ENCODE measurements around the gene FGFR4.

FGFR4 gene

DNA sequence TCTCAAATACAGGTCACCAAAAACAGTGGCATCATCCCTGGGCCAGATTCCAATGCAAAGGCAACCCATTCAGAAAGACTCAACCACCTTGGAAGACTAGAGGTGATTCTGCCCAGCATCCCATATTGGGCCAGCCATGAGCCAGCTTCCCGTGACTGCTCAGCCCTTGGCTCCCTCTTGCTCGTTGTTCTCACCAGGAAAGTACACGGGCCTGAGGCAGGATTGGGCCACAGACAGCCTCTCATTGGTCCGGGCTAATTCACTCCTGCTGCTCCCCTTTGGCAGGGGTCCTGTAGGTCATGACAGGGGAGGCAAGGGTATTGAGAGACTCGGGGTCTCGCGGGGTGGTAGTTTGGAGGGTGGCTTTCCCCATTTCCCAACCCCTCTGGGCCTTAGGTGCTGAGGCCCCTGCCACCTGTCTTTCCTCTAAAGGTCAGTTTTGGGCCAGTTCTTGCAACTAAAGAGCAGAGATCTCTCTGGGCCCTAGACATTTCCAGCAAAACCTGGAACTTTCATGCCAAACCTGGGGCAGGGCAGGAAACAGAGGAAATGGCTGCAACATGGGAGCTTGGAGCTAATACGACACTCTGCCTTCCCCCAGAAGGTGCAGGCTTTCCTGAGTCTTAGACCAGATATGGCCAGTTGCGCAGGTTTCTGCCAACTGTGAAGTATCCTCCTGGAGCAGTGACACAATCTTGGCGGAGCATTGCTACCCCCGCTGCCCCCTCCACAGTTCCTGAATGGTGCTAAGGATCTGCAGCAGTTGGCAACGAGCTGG lies 22.0 kb upstream of the FGFR4 start:
- no peaks in the 10 kb centered on the region for H3K9me3 ChIP-seq (ENCODE audit: low read length)
- no peak overlapping the region for H3K4me2 ChIP-seq (ENCODE audit: low read length)
- H3K27ac ChIP-seq (ENCODE audit: low read depth, low read length, poor library complexity, severe bottlenecking), result no peak overlapping the region
- H3K79me2 ChIP-seq (ENCODE audit: insufficient read depth, low read length), result no peaks in the 10 kb centered on the region
- no peaks in the 10 kb centered on the region for H3K9me2 ChIP-seq (ENCODE audit: low read depth, low read length)
- H2AFZ ChIP-seq (ENCODE audit: low read length), result no peak overlapping the region
- H3K36me3 ChIP-seq (ENCODE audit: insufficient read depth, low read length), result peaks cover 54% of the 10 kb centered on the region
- no peaks in the 10 kb centered on the region for H3K27me3 ChIP-seq (ENCODE audit: insufficient read depth, low read length)
- no peaks in the 10 kb centered on the region for H3K4me1 ChIP-seq (ENCODE audit: insufficient read depth, low read length, severe bottlenecking)
- H3K9ac ChIP-seq (ENCODE audit: low read length), result no peak overlapping the region
- no peak overlapping the region for H3K4me3 ChIP-seq (ENCODE audit: low read depth, low read length, poor library complexity, severe bottlenecking)
- TF ChIP-seq, protein P1, sequence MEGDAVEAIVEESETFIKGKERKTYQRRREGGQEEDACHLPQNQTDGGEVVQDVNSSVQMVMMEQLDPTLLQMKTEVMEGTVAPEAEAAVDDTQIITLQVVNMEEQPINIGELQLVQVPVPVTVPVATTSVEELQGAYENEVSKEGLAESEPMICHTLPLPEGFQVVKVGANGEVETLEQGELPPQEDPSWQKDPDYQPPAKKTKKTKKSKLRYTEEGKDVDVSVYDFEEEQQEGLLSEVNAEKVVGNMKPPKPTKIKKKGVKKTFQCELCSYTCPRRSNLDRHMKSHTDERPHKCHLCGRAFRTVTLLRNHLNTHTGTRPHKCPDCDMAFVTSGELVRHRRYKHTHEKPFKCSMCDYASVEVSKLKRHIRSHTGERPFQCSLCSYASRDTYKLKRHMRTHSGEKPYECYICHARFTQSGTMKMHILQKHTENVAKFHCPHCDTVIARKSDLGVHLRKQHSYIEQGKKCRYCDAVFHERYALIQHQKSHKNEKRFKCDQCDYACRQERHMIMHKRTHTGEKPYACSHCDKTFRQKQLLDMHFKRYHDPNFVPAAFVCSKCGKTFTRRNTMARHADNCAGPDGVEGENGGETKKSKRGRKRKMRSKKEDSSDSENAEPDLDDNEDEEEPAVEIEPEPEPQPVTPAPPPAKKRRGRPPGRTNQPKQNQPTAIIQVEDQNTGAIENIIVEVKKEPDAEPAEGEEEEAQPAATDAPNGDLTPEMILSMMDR (IDR thresholded peaks at IDR 0.05; ENCODE audit: low read length), result no peak
- TF ChIP-seq EZH2 (IDR thresholded peaks at IDR 0.05; ENCODE audit: borderline replicate concordance, low read length), result no peak
- no peaks in the 10 kb centered on the region for H3F3A ChIP-seq (ENCODE audit: insufficient read depth, low read length)
- no peaks in the 10 kb centered on the region for H4K20me1 ChIP-seq (ENCODE audit: insufficient read depth, low read length)

GRCh38 chr5:177065491-177065890 lies 21.2 kb upstream of the FGFR4 start:
- no peaks in the 10 kb centered on the region for H3K79me2 ChIP-seq (ENCODE audit: insufficient read depth, low read length)
- no peaks in the 10 kb centered on the region for H3K27me3 ChIP-seq (ENCODE audit: insufficient read depth, low read length)
- H3K36me3 ChIP-seq (ENCODE audit: insufficient read depth, low read length), result peaks cover 50% of the 10 kb centered on the region

GRCh38 chr5:177066224-177066623 lies 20.5 kb upstream of the FGFR4 start:
- no peak for TF ChIP-seq EZH2 (IDR thresholded peaks at IDR 0.05; ENCODE audit: borderline replicate concordance, low read length)
- TF ChIP-seq, protein P1 (IDR thresholded peaks at IDR 0.05; ENCODE audit: low read length), result no peak
- Histone ChIP-seq H3K9me3 (ENCODE audit: low read length) (no peaks in the 10 kb centered on the region), H3K9me2 (ENCODE audit: low read depth, low read length) (no peaks in the 10 kb centered on the region), H4K20me1 (ENCODE audit: insufficient read depth, low read length) (no peaks in the 10 kb centered on the region), H3K27ac (ENCODE audit: low read depth, low read length, poor library complexity, severe bottlenecking) (no peak overlapping the region), H3K79me2 (ENCODE audit: insufficient read depth, low read length) (no peaks in the 10 kb centered on the region), H3K36me3 (ENCODE audit: insufficient read depth, low read length) (peaks cover 50% of the 10 kb centered on the region), H2AFZ (ENCODE audit: low read length) (no peak overlapping the region), H3K9ac (ENCODE audit: low read length) (no peak overlapping the region), H3K4me3 (ENCODE audit: low read depth, low read length, poor library complexity, severe bottlenecking) (no peak overlapping the region), H3K27me3 (ENCODE audit: insufficient read depth, low read length) (no peaks in the 10 kb centered on the region), H3K4me2 (ENCODE audit: low read length) (no peak overlapping the region), H3K4me1 (ENCODE audit: insufficient read depth, low read length, severe bottlenecking) (peaks cover 13% of the 10 kb centered on the region), H3F3A (ENCODE audit: insufficient read depth, low read length) (0 out of 2 replicates have a peak, but pooled peaks cover 7% of the 10 kb centered on the region)

More at GRCh38 chr5:177065491-177065890, 21.2 kb upstream of the FGFR4 start:
- peaks cover 5% of the 10 kb centered on the region for H3K4me1 ChIP-seq (ENCODE audit: insufficient read depth, low read length, severe bottlenecking)
- H3K27ac ChIP-seq (ENCODE audit: low read depth, low read length, poor library complexity, severe bottlenecking), result no peak overlapping the region
- H3K4me3 ChIP-seq (ENCODE audit: low read depth, low read length, poor library complexity, severe bottlenecking), result no peak overlapping the region
- H3K4me2 ChIP-seq (ENCODE audit: low read length), result no peak overlapping the region
- H2AFZ ChIP-seq (ENCODE audit: low read length), result no peak overlapping the region
- H3K9ac ChIP-seq (ENCODE audit: low read length), result no peak overlapping the region
- no peaks in the 10 kb centered on the region for H3K9me2 ChIP-seq (ENCODE audit: low read depth, low read length)
- H4K20me1 ChIP-seq (ENCODE audit: insufficient read depth, low read length), result no peaks in the 10 kb centered on the region
- no peaks in the 10 kb centered on the region for H3K9me3 ChIP-seq (ENCODE audit: low read length)
- no peak for TF ChIP-seq EZH2 (IDR thresholded peaks at IDR 0.05; ENCODE audit: borderline replicate concordance, low read length)
- TF ChIP-seq, protein P1 (IDR thresholded peaks at IDR 0.05; ENCODE audit: low read length), result no peak
- 0 out of 2 replicates have a peak, but pooled peaks cover under 1% of the 10 kb centered on the region for H3F3A ChIP-seq (ENCODE audit: insufficient read depth, low read length)
